Nephron progenitor cell (in vitro differentiated cells): Measurements from ENCODE around the gene PCP2.
A peak's percentile ranks its signal among the peaks of the same experiment; 100 is the strongest.

ENCODE experiments used
- DNase-seq: peaks from one replicate; pipeline ENCODE4 v3.0.0; 2021
- H3K27ac Mint-ChIP-seq: 2 replicates; pipeline ENCODE4 v1.8.0; 2021; ENCODE audit warnings: mild to moderate bottlenecking, moderate library complexity, mixed read lengths
- H3K27me3 Mint-ChIP-seq: 2 replicates; pipeline ENCODE4 v1.8.0; 2021; ENCODE audit warnings: mild to moderate bottlenecking, low read depth, mixed read lengths; ENCODE audit not compliant: poor library complexity
- H3K36me3 Mint-ChIP-seq: 2 replicates; pipeline ENCODE4 v1.8.0; 2021; ENCODE audit warnings: low read depth, mixed read lengths
- H3K4me1 Mint-ChIP-seq: 2 replicates; pipeline ENCODE4 v1.8.0; 2021; ENCODE audit warnings: mixed read lengths
- H3K4me3 Mint-ChIP-seq: 2 replicates; pipeline ENCODE4 v1.8.0; 2021; ENCODE audit warnings: mild to moderate bottlenecking, moderate library complexity, mixed read lengths
- H3K9me3 Mint-ChIP-seq: 2 replicates; pipeline ENCODE4 v1.8.0; 2021; ENCODE audit warnings: mild to moderate bottlenecking, moderate library complexity, mixed read lengths
- TF ChIP-seq, protein P1 (sequence below): fragments of 200-600 bp; sonication (generic); IDR thresholded peaks from 2 replicates; pipeline ENCODE4 v1.5.0; 2021; ENCODE audit warnings: antibody characterized with exemption

The PCP2 gene

DNA sequence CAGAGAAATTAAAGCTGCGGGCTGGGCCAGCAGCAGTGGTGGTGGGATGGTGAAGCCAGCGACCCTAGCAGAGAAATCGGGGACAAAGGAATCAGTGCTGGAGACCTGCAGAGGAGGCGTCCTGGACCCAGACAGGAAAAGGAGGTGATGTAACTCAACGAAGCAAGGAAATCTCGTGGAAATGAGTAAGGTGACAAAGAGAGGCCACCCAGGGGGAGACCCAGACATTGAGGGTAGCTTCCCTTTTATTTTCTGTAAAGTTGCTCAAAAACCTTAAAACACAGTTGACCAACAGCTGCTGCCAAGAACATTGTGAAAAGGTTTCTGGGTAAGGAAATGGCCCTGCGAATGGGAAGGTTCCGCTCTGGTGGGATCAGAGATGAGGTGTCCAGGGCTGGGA lies 22.1 kb upstream of the PCP2 start:
- H3K27ac Mint-ChIP-seq = no peak overlapping the region
- no peak for DNase-seq
- H3K36me3 Mint-ChIP-seq = no peaks in the 10 kb centered on the region
- TF ChIP-seq, protein P1, sequence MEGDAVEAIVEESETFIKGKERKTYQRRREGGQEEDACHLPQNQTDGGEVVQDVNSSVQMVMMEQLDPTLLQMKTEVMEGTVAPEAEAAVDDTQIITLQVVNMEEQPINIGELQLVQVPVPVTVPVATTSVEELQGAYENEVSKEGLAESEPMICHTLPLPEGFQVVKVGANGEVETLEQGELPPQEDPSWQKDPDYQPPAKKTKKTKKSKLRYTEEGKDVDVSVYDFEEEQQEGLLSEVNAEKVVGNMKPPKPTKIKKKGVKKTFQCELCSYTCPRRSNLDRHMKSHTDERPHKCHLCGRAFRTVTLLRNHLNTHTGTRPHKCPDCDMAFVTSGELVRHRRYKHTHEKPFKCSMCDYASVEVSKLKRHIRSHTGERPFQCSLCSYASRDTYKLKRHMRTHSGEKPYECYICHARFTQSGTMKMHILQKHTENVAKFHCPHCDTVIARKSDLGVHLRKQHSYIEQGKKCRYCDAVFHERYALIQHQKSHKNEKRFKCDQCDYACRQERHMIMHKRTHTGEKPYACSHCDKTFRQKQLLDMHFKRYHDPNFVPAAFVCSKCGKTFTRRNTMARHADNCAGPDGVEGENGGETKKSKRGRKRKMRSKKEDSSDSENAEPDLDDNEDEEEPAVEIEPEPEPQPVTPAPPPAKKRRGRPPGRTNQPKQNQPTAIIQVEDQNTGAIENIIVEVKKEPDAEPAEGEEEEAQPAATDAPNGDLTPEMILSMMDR = no peak
- H3K27me3 Mint-ChIP-seq = peaks cover 26% of the 10 kb centered on the region
- H3K4me3 Mint-ChIP-seq = no peak overlapping the region
- H3K9me3 Mint-ChIP-seq = no peaks in the 10 kb centered on the region
- H3K4me1 Mint-ChIP-seq = peaks cover 13% of the 10 kb centered on the region

DNA sequence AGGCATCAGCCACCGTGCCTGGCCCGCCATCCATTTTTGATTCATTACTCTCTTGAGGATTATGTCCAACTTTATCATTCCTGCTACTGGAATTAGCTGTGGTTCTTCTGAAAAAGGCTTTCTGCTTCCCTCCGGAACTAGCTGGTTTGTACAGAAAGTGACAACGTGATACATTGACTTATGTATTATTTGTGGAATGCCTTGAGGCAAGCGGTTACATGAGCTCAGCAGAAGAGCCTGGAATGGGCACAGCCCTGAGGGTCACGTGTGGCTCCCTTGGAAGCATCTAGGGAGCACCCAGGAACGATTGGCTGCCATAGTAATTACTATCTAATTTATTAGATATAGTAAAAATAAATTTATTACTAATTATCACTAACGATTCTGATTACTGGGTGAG lies 20.9 kb upstream of the PCP2 start:
- H3K4me3 Mint-ChIP-seq = no peak overlapping the region
- peaks cover 13% of the 10 kb centered on the region for H3K4me1 Mint-ChIP-seq
- no peaks in the 10 kb centered on the region for H3K36me3 Mint-ChIP-seq
- peaks cover 23% of the 10 kb centered on the region for H3K27me3 Mint-ChIP-seq
- no peaks in the 10 kb centered on the region for H3K9me3 Mint-ChIP-seq
- no peak for DNase-seq
- TF ChIP-seq, protein P1 = no peak
- H3K27ac Mint-ChIP-seq = no peak overlapping the region

DNA sequence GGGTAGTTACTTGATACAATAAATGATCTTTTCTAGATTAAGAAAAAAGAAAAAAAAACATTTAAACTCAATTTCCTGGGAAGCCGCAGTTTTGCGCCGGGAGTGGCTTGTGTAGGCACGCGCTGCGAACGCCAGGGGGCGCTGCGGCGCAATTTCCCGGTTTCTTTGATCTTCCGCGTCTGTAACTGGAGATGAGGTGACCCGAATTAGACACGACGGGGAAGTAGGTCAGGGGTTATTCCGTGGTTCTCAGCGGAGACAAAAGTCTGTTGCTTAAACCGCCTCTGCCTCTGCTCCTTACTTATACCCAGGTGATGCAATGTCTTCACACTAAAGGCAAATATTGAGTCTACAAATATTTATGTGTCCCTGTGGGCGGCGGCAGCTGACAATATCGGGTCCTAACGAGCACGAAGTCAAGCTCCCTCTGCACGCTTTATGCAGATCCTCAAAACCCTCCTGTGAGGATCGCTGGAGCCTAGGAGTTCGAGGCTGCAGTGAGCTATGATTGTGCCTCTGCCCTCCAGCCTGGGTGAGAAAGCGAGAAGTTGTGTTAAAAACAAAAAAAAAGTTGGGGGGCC lies 18.6 kb upstream of the PCP2 start:
- TF ChIP-seq, protein P1 = peak; percentile 100
- Mint-ChIP-seq H3K4me1 (peaks cover 13% of the 10 kb centered on the region), H3K9me3 (no peaks in the 10 kb centered on the region), H3K36me3 (no peaks in the 10 kb centered on the region), H3K4me3 (peak overlapping the region; percentile 59), H3K27ac (peak overlapping the region; percentile 51), H3K27me3 (peaks cover 33% of the 10 kb centered on the region)
- DNase-seq = peak; percentile 92

DNA sequence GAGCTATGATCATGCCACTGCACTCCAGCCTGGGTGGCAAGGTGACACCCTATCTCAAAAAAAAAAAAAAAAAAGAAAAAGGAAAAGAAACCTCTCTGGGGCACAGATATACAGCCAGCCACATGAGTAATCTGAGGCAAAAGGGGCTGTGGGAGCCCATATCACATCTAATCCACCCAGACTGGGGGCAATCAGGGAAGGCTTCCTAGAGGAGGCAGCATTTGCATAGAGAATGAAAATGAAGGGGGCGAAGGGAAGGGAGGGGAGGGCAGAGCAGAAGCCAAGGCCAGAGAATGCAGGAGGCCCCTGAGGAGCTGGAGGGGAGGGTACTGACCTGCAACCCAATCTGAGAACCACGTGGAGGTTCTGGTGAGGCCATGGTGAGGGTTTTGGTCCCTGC lies 16.6 kb upstream of the PCP2 start:
- Mint-ChIP-seq H3K4me3 (no peak overlapping the region), H3K27me3 (peaks cover 33% of the 10 kb centered on the region), H3K4me1 (peaks cover 13% of the 10 kb centered on the region), H3K9me3 (no peaks in the 10 kb centered on the region), H3K36me3 (no peaks in the 10 kb centered on the region), H3K27ac (no peak overlapping the region)
- no peak for DNase-seq
- TF ChIP-seq, protein P1 = no peak

DNA sequence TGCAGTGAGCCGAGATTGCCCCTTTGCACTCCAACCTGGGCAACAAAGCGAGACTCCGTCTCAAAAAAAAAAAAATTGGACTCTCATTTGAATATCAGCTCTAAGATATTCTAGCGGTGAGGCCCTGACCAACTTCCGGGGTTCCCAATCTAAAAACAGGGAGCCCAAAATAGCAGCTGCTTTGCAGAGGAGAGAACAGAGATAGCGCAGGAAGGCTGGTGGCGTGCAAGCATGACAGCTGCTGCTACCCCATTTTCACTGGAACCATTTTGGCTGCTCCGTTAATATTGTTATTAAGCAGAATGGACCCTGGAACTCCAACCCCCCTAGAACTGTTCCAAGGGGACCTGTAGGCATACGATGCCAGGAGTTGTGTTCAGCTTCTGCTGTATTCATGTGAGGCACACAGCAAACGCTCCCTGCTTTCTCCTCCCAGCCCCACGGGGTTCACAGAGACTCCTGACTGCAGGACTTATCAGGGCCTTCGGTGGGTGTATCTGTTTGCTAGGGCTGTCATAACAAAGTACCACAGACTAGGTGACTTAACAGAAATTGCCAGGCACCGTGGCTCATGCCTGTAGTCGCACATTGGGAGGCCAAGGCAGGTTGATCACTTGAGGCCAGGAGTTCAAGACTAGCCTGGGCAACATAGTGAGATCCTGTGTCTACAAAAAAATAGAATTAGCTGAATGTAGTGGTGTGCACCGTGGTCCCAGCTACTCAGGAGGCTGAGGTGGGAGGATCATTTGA lies 14.9 kb upstream of the PCP2 start:
- no peak overlapping the region for H3K27ac Mint-ChIP-seq
- TF ChIP-seq, protein P1 = no peak
- no peak for DNase-seq
- H3K4me3 Mint-ChIP-seq = no peak overlapping the region
- no peaks in the 10 kb centered on the region for H3K9me3 Mint-ChIP-seq
- H3K27me3 Mint-ChIP-seq = peaks cover 24% of the 10 kb centered on the region
- peaks cover 13% of the 10 kb centered on the region for H3K4me1 Mint-ChIP-seq
- H3K36me3 Mint-ChIP-seq = no peaks in the 10 kb centered on the region

DNA sequence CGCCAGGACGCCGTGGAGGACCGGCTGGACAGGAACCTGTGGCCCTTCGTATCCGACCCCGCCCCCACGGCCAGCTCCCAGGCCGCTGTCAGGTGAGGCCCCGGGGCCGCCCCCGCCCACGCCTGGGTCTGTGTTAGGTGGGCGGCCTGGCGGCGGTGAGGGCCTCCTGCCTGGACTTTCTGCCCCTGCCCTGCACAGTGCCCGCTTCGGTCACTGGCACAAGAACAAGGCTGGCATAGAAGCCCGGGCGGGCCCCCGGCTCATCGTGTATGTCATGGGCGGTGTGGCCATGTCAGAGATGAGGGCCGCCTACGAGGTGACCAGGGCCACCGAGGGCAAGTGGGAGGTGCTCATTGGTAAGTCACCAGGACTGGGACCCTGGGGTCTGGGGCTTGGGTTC lies 13.6 kb upstream of the PCP2 start:
- no peak overlapping the region for H3K4me3 Mint-ChIP-seq
- H3K9me3 Mint-ChIP-seq = no peaks in the 10 kb centered on the region
- TF ChIP-seq, protein P1 = no peak
- DNase-seq = no peak
- H3K36me3 Mint-ChIP-seq = no peaks in the 10 kb centered on the region
- no peak overlapping the region for H3K27ac Mint-ChIP-seq
- peaks cover 3% of the 10 kb centered on the region for H3K4me1 Mint-ChIP-seq
- H3K27me3 Mint-ChIP-seq = peaks cover 23% of the 10 kb centered on the region
